ENCODE measurements around the gene TMEM200B. TPM values are rescaled to one million over a fixed set of nuclear protein-coding genes. Genes with fewer than 3 reads are reported as not detected.

The TMEM200B gene
- total and polyA plus RNA-seq, 2 donors (not counting 1 experiment from before 2014, with no cell fraction given): not detected

- H3K9ac ChIP-seq (ENCODE audit: low read length): no peak overlapping the region
- no peak overlapping the region for H3K4me3 ChIP-seq (ENCODE audit: control extremely low read depth in 1 of 5, extremely low read depth in 1 of 5, insufficient read depth in 1 of 5, low read depth in 2 of 5, low read length in 4 of 5)
- peaks cover 0 to 14% (median 4%) of the 10 kb centered on the region in 4 experiments for H3K27me3 ChIP-seq (replicated peaks in 1 of 4; ENCODE audit: control extremely low read depth in 1 of 4, control insufficient read depth in 3 of 4, insufficient read depth in 4 of 4, low read length in 3 of 4)
- peaks cover 6% of the 10 kb centered on the region for H3K4me1 Mint-ChIP-seq
- ATAC-seq (ENCODE audit: low read depth) (no peak), DNase-seq (no peak)
- POLR2A ChIA-PET: no interaction called here
- H3K79me2 ChIP-seq (ENCODE audit: control insufficient read depth, insufficient read depth, low read length): no peaks in the 10 kb centered on the region
- H2AFZ ChIP-seq (ENCODE audit: insufficient read depth, low read depth, low read length, poor library complexity, severe bottlenecking): no peak overlapping the region
- H3K4me1 ChIP-seq (ENCODE audit: control insufficient read depth in 2 of 2, insufficient read depth in 2 of 2, low read length in 2 of 2): peaks cover 2 to 3% of the 10 kb centered on the region in 2 donors
- H3K4me2 ChIP-seq (replicated peaks; ENCODE audit: low read depth, low read length, poor library complexity, severe bottlenecking): no peak overlapping the region
- TF ChIP-seq CTCF (IDR thresholded peaks at IDR 0.05) (no peak), EZH2 (IDR thresholded peaks at IDR 0.05; ENCODE audit: borderline replicate concordance, insufficient read depth, low read depth, low read length, poor library complexity, severe bottlenecking) (no peak)
- intact Hi-C loops (cut with micrococcal nuclease): no loop called here
- H3K27ac Mint-ChIP-seq: no peak overlapping the region
- no peaks in the 10 kb centered on the region for H3K9me3 Mint-ChIP-seq (ENCODE audit: insufficient read depth)
- WGBS (ENCODE audit: insufficient coverage): 74% methylated on average over 5 of the region's 5 CpGs
- no peaks in the 10 kb centered on the region for H3K36me3 ChIP-seq (replicated peaks in 1 of 2; ENCODE audit: control extremely low read depth in 1 of 2, control insufficient read depth in 1 of 2, extremely low read depth in 1 of 2, insufficient read depth in 2 of 2, low read length in 1 of 2)
- H3K27ac ChIP-seq (ENCODE audit: low read length in 2 of 2): no peak overlapping the region
- H3K9me3 ChIP-seq (ENCODE audit: control extremely low read depth in 1 of 3, control insufficient read depth in 2 of 3, insufficient read depth in 1 of 3, low read length in 2 of 3): no peaks in the 10 kb centered on the region
- no peaks in the 10 kb centered on the region for H4K20me1 ChIP-seq (ENCODE audit: control insufficient read depth, insufficient read depth, low read length, poor library complexity, severe bottlenecking)
- CTCF ChIA-PET: no interaction called here
- H3K4me3 Mint-ChIP-seq: no peak overlapping the region
- H3K27me3 Mint-ChIP-seq: peaks cover 31% of the 10 kb centered on the region
Observed at GRCh38 chr1:29129916-29130315, 6.2 kb upstream of the TMEM200B start.

- CTCF ChIA-PET: no interaction called here
- peaks cover 9% of the 10 kb centered on the region in 2 donors for H3K4me1 ChIP-seq (ENCODE audit: control insufficient read depth in 2 of 2, insufficient read depth in 2 of 2, low read length in 2 of 2)
- Mint-ChIP-seq H3K4me1 (peaks cover 9% of the 10 kb centered on the region), H3K27ac (no peak overlapping the region), H3K4me3 (no peak overlapping the region), H3K9me3 (ENCODE audit: insufficient read depth) (no peaks in the 10 kb centered on the region), H3K27me3 (peaks cover 28% of the 10 kb centered on the region)
- WGBS (ENCODE audit: insufficient coverage): 87% methylated on average over 5 of the region's 6 CpGs
- no peak for TF ChIP-seq CTCF (IDR thresholded peaks at IDR 0.05)
- TF ChIP-seq EZH2 (IDR thresholded peaks at IDR 0.05; ENCODE audit: borderline replicate concordance, insufficient read depth, low read depth, low read length, poor library complexity, severe bottlenecking): no peak
- H3K4me2 ChIP-seq (replicated peaks; ENCODE audit: low read depth, low read length, poor library complexity, severe bottlenecking): no peak overlapping the region
- H3K79me2 ChIP-seq (ENCODE audit: control insufficient read depth, insufficient read depth, low read length): no peaks in the 10 kb centered on the region
- H3K9me3 ChIP-seq (ENCODE audit: control extremely low read depth in 1 of 3, control insufficient read depth in 2 of 3, insufficient read depth in 1 of 3, low read length in 2 of 3): no peaks in the 10 kb centered on the region
- intact Hi-C loops (cut with micrococcal nuclease): no loop called here
- no peaks in the 10 kb centered on the region for H4K20me1 ChIP-seq (ENCODE audit: control insufficient read depth, insufficient read depth, low read length, poor library complexity, severe bottlenecking)
- DNase-seq: no peak
- H2AFZ ChIP-seq (ENCODE audit: insufficient read depth, low read depth, low read length, poor library complexity, severe bottlenecking): no peak overlapping the region
- no peak for ATAC-seq (ENCODE audit: low read depth)
- H3K27ac ChIP-seq (ENCODE audit: low read length in 2 of 2): no peak overlapping the region
- no peak overlapping the region for H3K4me3 ChIP-seq (ENCODE audit: control extremely low read depth in 1 of 5, extremely low read depth in 1 of 5, insufficient read depth in 1 of 5, low read depth in 2 of 5, low read length in 4 of 5)
- no peaks in the 10 kb centered on the region for H3K36me3 ChIP-seq (replicated peaks in 1 of 2; ENCODE audit: control extremely low read depth in 1 of 2, control insufficient read depth in 1 of 2, extremely low read depth in 1 of 2, insufficient read depth in 2 of 2, low read length in 1 of 2)
- no peak overlapping the region for H3K9ac ChIP-seq (ENCODE audit: low read length)
- POLR2A ChIA-PET: no interaction called here
- H3K27me3 ChIP-seq (replicated peaks in 1 of 4; ENCODE audit: control extremely low read depth in 1 of 4, control insufficient read depth in 3 of 4, insufficient read depth in 4 of 4, low read length in 3 of 4): peaks cover 0 to 24% (median 7%) of the 10 kb centered on the region in 4 experiments
Observed at GRCh38 chr1:29128739-29129138, 5.0 kb upstream of the TMEM200B start.

Measured in B cell (primary cell).